Spleen (tissue), 7 donors: Measurements from ENCODE around the gene PTPRE.

Experiments
- POLR2A ChIP-seq, 3 donors: fragments of 450-650 bp; IDR thresholded peaks; one replicate each; pipeline ENCODE4 v1.5.1; 2017; ENCODE audit warnings: antibody characterized with exemption in 3 of 3, mild to moderate bottlenecking in 1 of 3
- TF ChIP-seq, protein P1 (sequence below), 11 experiments: fragments of 200-600 bp in 7 of 11; fragments of 450-650 bp in 4 of 11; sonication (generic) in 4 of 11; IDR thresholded peaks in 8 of 11; conservative IDR thresholded peaks in 3 of 11; 1 replicate in 7 of 11; 2 replicates in 4 of 11; pipeline versions ENCODE4 v1.4.0 to v1.8.0; 2016 to 2021; ENCODE audit warnings: antibody characterized with exemption in 11 of 11, inconsistent platforms in 4 of 11, mild to moderate bottlenecking in 1 of 11
- donor health status: DM: no; HTN: no; CAD: no; lungs with moderate emphysema.
- donor health status: DM: no; HTN: no; CAD: no.
- donor health status: DM: no; HTN: no; CAD: no.

DNA sequence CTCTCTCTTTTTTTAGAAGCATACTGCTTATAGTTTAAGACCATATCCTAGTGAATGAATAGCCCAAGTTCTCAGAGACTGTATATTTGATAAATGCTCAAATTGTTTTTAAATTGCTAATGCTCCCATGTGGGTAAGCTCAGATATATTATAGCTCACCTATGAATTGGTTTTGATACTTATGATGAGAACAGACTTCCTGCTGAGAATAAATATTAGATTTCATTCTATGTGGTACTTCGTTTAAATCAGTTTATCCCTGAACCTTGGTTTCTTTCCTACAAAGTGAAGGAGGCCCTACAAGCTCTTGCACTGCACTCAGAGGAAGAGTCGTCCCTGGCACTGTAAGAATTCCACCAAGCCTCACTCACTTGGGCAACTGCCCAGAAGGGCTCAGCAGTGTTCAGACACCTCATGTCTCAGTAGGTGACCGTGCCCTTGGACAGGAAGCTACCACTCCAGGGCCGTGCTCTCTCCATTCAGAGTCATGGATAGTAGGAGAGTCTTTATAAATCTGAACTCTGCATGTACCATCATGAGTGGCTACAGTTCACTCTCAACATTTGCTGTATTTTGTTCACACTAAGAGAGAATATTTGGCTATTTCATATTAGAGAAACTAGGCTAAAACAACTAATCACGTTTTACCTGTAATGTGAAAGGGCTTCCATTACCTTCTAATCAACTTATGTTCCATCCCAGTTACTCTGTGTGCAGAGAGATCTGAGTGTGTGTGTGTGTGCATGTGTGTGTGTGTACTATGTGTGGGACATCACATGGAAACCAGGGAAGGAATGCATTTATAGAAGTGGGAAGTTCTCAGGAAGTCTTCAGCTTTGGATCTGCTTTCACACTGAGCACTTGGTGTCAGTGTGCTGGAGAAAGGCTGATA is 93.8 kb downstream of the PTPRE start:
- no peak for TF ChIP-seq POLR2A (IDR thresholded peaks at IDR 0.05)
- TF ChIP-seq, protein P1, sequence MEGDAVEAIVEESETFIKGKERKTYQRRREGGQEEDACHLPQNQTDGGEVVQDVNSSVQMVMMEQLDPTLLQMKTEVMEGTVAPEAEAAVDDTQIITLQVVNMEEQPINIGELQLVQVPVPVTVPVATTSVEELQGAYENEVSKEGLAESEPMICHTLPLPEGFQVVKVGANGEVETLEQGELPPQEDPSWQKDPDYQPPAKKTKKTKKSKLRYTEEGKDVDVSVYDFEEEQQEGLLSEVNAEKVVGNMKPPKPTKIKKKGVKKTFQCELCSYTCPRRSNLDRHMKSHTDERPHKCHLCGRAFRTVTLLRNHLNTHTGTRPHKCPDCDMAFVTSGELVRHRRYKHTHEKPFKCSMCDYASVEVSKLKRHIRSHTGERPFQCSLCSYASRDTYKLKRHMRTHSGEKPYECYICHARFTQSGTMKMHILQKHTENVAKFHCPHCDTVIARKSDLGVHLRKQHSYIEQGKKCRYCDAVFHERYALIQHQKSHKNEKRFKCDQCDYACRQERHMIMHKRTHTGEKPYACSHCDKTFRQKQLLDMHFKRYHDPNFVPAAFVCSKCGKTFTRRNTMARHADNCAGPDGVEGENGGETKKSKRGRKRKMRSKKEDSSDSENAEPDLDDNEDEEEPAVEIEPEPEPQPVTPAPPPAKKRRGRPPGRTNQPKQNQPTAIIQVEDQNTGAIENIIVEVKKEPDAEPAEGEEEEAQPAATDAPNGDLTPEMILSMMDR (IDR thresholded peaks at IDR 0.05 in 8 of 11, conservative IDR thresholded peaks at IDR 0.05 in 3 of 11), result no peak
